GM21786 (cell line): Measurements from ENCODE around the gene GPRC5B.

ENCODE experiments used
- ATAC-seq: cut with Tn5 transposase; IDR thresholded peaks from one replicate; pipeline ENCODE4 v1.9.1; 2021; ENCODE audit not compliant: unreplicated experiment

Gene GPRC5B

DNA sequence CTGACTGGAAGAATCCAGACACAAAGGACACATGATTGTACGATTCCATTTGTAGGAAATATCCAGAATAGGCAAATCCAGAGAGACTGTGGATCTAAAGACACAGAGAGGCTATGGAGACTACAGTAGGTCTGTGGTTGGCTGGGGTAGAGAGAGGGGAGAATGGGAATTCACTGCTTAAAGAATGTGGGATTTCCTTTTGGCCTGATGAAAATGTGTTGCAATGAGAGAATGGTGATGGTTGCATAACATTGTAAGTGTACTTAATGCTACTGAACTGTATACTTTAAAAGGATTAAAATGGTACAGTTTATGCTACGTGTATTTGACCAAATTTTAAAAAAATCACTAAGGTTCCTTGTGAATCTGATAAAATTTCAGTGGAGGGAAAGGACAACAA is 62.1 kb downstream of the GPRC5B start:
- no peak for ATAC-seq

DNA sequence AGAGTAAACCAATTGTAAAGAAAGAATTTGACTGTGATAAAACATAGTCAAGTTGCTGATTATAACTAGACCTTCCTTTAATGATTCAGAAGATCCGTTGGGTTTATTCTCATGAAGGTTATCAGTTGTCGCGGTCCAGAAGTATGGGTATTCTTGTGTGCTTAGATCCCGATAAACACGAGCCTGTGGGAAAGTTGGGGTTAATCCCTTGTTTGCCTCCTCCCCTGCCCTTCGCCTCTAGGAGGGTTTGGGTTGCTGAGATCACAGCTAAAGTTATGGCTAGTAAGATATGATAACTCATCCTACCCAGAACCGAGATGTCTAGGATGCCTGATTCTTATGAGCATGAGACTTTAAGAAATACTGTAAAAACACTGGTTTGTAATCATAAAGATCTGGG is 66.8 kb downstream of the GPRC5B start:
- ATAC-seq: no peak

DNA sequence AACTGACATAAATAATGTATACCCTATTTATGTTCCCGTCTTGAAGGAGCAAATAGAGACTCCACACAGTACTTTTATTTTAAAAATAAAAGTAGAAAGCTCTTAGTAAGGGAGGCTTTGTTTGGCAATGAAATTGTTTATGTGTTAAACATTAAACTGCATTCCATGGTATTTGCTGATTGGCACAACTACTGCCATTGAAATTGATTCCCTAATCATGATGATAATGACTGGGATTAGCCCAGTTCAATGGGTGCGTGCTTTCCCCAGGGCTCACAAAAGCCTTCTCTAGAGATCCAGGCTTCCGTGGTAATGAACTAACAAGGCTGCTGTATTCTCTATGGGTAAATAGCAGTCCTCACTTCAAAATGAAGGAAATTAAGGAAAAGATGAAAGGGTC is 67.5 kb downstream of the GPRC5B start:
- ATAC-seq: no peak

DNA sequence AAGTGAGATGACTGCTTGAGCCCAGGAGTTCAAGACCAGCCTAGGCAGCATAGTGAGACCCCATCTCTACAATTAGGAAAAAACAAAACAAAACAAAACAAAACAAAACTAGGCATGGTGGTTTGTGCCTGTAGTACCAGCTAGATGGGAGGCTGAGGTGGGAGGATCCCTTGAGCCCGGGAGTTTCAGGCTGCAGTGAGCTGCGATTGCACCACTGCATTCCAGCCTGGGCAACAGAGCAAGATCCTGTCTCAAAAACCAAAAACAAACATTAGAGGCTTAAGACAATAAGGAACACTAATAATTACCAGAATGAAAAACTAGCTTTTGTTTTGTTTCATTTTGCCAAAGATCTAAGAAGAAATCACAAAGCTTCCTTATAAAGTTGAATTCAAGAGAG is 69.2 kb downstream of the GPRC5B start:
- ATAC-seq: no peak

DNA sequence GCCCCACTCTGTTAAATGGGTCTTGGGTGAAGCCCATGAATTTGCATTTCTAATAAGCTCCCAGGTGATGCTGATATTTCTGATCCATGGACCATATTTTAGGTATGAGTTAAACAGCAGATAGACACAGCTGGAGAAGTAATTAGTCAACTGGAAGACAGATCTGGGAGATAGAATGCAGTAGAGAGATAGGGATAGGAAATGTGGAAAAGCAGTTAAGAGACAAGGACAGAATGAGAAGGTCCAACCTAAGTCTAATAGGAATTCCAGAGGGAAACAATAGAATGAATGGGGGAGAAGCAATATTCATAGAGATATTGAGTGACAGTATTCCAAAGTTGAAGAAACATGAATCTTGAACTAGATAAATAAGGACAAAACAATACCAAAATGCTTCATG is 71.7 kb downstream of the GPRC5B start:
- no peak for ATAC-seq

DNA sequence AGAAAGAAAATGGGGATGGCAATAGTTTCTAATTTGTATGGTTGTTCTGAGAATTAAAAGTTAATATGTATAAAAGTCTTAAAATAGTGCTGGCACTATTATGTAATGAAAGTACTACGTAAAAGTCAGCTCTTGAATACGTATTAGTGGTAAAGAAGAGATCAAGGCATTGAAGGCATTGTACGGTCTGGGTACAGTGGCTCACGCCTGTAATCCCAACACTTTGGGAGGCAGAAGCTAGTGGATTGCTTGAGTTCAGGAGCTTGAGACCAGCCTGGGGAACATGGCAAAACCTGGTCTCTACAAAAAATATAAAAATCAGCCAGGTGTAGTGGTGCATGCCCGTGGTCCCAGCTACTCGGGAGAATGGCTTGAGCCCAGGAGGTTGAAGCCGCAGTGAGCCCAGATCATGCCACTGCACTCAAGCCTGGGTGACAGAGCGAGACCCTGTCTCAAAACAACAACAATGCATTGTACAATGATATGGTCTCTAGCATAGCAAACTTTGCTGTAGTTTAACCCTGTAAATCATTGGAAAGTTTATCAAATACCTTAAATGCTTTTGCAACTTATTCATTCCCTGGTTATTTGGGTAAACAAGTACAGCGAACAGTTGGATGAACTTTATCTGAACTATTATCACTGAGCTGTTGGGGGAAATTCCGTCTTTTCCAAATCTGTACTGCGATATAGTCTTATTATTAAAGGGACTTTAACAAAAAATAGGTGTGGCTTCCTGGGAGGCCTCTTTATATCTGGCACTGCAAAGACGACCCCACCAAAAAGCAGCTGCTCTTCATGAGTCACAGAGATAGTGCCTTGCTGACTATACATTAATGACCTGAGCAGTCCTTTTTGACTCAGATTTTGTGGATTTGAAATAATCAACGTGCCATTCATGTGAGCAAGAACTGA is 73.6 kb downstream of the GPRC5B start:
- no peak for ATAC-seq

DNA sequence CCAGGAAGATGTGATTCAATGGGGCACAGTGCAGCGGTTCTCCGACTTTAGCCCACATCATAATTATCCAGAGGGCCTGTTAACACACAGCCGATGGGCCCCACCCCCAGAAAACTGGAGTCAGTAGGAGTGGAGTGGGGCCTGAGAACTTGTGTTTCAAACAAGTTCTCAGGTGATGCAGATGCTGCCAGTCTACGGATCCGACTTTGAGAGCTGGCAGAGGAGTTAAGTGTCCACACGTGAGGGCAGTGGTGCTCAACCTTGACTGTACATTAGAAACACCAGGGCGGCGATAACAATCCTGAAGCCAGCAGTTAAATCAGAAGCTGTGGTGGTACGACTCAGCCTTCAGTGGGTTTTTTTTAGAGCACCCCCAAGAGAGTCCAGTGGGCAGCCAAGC is 75.0 kb downstream of the GPRC5B start:
- no peak for ATAC-seq

DNA sequence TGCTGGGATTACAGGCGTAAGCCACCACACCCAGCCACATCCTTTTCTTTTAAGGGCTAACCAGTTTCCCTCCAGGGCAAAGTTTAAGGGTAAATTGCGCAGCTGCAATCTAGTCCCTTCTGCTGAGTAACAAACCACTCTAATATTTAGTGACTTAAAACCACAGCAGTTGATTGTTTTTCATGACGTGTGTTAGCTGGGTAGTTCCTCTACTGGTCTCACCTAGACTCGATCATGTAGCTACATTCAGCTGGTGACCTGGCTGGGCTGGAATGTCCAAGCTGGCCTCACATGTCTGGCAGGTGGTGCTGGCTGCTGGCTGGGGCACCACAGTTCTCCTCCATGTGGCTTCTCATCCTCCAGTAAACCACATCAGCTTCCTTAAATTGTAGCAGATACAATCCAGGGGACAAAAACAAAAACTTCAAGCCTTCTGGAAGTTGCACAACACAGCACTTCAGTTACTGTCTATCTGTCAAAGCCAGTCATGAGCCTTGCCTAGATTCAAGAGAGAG is 75.5 kb downstream of the GPRC5B start:
- ATAC-seq: no peak

DNA sequence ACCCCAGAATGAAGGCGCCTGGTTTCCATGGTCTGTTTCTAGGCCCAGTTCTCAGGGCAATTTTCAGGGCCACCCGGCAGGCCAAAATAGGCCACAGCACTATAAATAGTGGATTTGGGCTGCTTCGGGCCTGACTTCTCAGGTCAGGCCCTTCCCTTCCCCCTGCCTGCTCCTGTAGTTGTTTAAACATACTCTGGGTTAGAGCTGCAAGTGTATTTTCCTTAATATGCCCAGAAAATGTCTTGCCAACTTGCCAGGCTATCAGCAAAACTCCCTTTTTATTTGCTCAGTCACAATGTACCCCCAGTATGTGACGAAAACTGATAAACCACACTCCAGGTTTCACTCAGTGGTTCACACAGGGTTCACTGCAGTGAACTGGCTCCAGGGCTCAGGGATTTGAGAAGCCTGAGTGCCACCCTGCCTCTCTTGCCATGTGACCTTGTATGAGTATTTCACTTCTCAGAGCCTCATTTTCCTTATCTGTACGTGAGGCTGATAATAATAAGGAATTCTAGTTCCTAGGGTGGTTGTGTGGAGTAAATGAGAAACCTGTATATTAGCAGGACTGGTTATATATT is 76.5 kb downstream of the GPRC5B start:
- ATAC-seq: peak; percentile 87
